Measurements from ENCODE around the gene CDH13. TPM values are rescaled to one million over a fixed set of nuclear protein-coding genes. Genes with fewer than 3 reads are reported as not detected.

Gene CDH13
- total RNA-seq, 2 experiments from 2014 or later: not detected

DNA sequence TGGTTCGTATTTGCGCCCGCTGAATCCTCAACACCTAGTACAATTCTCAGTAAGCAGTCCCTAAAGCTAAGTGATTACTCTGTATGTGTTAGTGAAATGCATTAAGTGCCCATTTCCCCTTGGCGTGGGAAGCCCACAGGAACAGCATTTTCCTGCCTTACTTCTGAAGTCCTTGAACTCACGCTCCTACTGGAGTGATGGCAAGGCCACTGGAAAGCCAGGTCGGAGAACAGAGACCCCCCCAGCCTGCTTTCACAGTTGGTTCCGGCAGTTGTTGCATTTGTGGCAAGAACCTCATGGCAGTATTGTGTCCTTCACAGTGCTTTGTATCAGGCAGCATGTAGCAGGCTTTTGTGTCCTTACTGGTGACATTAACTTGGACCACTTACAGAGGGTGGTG, 340.7 kb downstream of the CDH13 start:
- Histone ChIP-seq H3K27ac (ENCODE audit: low read depth, low read length, poor library complexity, severe bottlenecking) (no peak overlapping the region), H4K20me1 (ENCODE audit: insufficient read depth, low read length) (no peaks in the 10 kb centered on the region), H3K4me2 (ENCODE audit: low read length) (no peak overlapping the region), H3K4me1 (ENCODE audit: insufficient read depth, low read length, poor library complexity, severe bottlenecking) (no peaks in the 10 kb centered on the region), H3K36me3 (ENCODE audit: insufficient read depth, low read length) (no peaks in the 10 kb centered on the region), H3K9me3 (ENCODE audit: low read length) (no peaks in the 10 kb centered on the region), H3K4me3 (ENCODE audit: low read depth, low read length, poor library complexity, severe bottlenecking) (no peak overlapping the region), H3K79me2 (ENCODE audit: insufficient read depth, low read depth, low read length) (no peaks in the 10 kb centered on the region), H2AFZ (ENCODE audit: low read length) (no peak overlapping the region), H3K9me2 (ENCODE audit: insufficient read depth, low read length) (no peaks in the 10 kb centered on the region)
- no peak for TF ChIP-seq EZH2phosphoT487 (IDR thresholded peaks at IDR 0.05; ENCODE audit: borderline replicate concordance, low read depth, low read length)
- TF ChIP-seq, protein P1, sequence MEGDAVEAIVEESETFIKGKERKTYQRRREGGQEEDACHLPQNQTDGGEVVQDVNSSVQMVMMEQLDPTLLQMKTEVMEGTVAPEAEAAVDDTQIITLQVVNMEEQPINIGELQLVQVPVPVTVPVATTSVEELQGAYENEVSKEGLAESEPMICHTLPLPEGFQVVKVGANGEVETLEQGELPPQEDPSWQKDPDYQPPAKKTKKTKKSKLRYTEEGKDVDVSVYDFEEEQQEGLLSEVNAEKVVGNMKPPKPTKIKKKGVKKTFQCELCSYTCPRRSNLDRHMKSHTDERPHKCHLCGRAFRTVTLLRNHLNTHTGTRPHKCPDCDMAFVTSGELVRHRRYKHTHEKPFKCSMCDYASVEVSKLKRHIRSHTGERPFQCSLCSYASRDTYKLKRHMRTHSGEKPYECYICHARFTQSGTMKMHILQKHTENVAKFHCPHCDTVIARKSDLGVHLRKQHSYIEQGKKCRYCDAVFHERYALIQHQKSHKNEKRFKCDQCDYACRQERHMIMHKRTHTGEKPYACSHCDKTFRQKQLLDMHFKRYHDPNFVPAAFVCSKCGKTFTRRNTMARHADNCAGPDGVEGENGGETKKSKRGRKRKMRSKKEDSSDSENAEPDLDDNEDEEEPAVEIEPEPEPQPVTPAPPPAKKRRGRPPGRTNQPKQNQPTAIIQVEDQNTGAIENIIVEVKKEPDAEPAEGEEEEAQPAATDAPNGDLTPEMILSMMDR (conservative IDR thresholded peaks at IDR 0.05; ENCODE audit: low read length): no peak
- intact Hi-C loops (cut with micrococcal nuclease; ENCODE audit: unreplicated experiment): no loop called here
- no peak for DNase-seq (ENCODE audit: low spot score)
- ChIA-PET POLR2A (interaction anchor here (0.7 kb wide), 1 partner anchor 27 kb away, joined by 3 read pairs; no protein-coding TSS in a partner anchor), CTCF (ENCODE audit: unreplicated experiment) (no interaction called here)
- BruUV-seq (replicated peaks): no TSS peak

DNA sequence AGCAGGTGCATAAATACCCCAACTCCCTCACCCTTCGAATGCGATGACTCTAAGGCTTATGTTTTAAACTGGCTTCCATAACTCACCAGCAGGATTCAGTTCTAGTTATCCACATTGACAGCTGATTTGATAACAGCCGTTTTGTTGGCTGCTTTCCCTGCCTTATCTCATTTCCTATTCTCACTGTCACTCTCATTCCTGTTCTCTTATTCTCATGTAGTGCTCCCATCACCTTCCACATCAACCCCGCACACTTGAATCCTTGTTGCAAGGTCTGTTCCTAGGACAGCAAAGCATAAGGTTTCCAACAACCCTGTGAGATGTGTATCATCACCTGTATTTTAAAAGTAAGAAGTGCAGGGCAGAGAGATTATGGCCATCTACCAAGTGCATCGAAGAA, 344.4 kb downstream of the CDH13 start:
- Histone ChIP-seq H2AFZ (ENCODE audit: low read length) (no peak overlapping the region), H3K4me3 (ENCODE audit: low read depth, low read length, poor library complexity, severe bottlenecking) (no peak overlapping the region)

DNA sequence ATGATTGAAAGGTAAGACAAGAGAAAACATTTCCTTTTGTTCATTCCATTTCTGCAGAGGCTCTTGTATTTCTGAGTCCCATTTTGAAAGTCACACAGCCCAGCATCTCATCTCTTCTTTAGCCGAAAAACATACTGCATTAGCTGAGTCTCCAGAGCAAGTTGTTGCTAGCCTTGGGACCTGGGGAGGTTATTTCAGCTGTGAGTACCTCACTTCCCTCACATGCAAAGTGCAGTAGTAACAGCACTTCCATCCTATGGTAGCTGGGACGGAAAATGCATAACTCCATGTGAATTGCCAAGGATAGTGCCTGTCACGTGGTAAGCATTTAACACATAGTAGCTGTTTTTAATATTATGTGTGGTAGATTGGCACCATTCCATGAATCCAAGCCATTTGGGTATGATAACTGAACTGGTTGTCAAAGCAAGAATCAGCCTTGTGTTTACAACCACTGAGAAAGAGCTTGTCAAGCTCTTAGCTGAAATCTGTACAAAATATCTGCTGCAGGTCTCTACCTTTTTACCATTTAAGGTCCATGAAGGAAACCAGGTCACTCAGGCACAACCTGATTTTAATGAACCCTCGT, 345.7 kb downstream of the CDH13 start:
- Histone ChIP-seq H2AFZ (ENCODE audit: low read length) (no peak overlapping the region), H3K9me2 (ENCODE audit: insufficient read depth, low read length) (no peaks in the 10 kb centered on the region), H3K79me2 (ENCODE audit: insufficient read depth, low read depth, low read length) (no peaks in the 10 kb centered on the region), H3K36me3 (ENCODE audit: insufficient read depth, low read length) (no peaks in the 10 kb centered on the region), H3K9me3 (ENCODE audit: low read length) (no peaks in the 10 kb centered on the region), H3K4me3 (ENCODE audit: low read depth, low read length, poor library complexity, severe bottlenecking) (no peak overlapping the region), H3K4me1 (ENCODE audit: insufficient read depth, low read length, poor library complexity, severe bottlenecking) (no peaks in the 10 kb centered on the region), H3K4me2 (ENCODE audit: low read length) (no peak overlapping the region), H4K20me1 (ENCODE audit: insufficient read depth, low read length) (no peaks in the 10 kb centered on the region), H3K27ac (ENCODE audit: low read depth, low read length, poor library complexity, severe bottlenecking) (no peak overlapping the region)
- BruUV-seq (replicated peaks): no TSS peak
- TF ChIP-seq, protein P1 (conservative IDR thresholded peaks at IDR 0.05; ENCODE audit: low read length): no peak
- no peak for TF ChIP-seq EZH2phosphoT487 (IDR thresholded peaks at IDR 0.05; ENCODE audit: borderline replicate concordance, low read depth, low read length)
- DNase-seq (ENCODE audit: low spot score): no peak
- CTCF ChIA-PET (ENCODE audit: unreplicated experiment): no interaction called here
- intact Hi-C loops (cut with micrococcal nuclease; ENCODE audit: unreplicated experiment): no loop called here
- POLR2A ChIA-PET: no interaction called here

More for the DNA sequence above, 344.4 kb downstream of the CDH13 start:
- TF ChIP-seq EZH2phosphoT487 (IDR thresholded peaks at IDR 0.05; ENCODE audit: borderline replicate concordance, low read depth, low read length): no peak
- TF ChIP-seq, protein P1 (conservative IDR thresholded peaks at IDR 0.05; ENCODE audit: low read length): no peak
- no peaks in the 10 kb centered on the region for H3K9me3 ChIP-seq (ENCODE audit: low read length)
- intact Hi-C loops (cut with micrococcal nuclease; ENCODE audit: unreplicated experiment): no loop called here
- DNase-seq (ENCODE audit: low spot score): no peak
- H4K20me1 ChIP-seq (ENCODE audit: insufficient read depth, low read length): no peaks in the 10 kb centered on the region
- no peaks in the 10 kb centered on the region for H3K36me3 ChIP-seq (ENCODE audit: insufficient read depth, low read length)
- no TSS peak for BruUV-seq (replicated peaks)
- H3K79me2 ChIP-seq (ENCODE audit: insufficient read depth, low read depth, low read length): no peaks in the 10 kb centered on the region
- H3K4me2 ChIP-seq (ENCODE audit: low read length): no peak overlapping the region
- no peaks in the 10 kb centered on the region for H3K9me2 ChIP-seq (ENCODE audit: insufficient read depth, low read length)
- ChIA-PET POLR2A (no interaction called here), CTCF (ENCODE audit: unreplicated experiment) (no interaction called here)
- no peaks in the 10 kb centered on the region for H3K4me1 ChIP-seq (ENCODE audit: insufficient read depth, low read length, poor library complexity, severe bottlenecking)
- H3K27ac ChIP-seq (ENCODE audit: low read depth, low read length, poor library complexity, severe bottlenecking): no peak overlapping the region

All from OCI-LY7 (cell line).